Measurements from ENCODE around the gene SAMD4A.
"Not testable (repeated sequence)": the region's sequence is repeated elsewhere in the genome, so short reads cannot be mapped to it uniquely, and the experiment has no call there.

The SAMD4A gene

GRCh38 chr14:54597795-54598443 lies 31.0 kb downstream of the SAMD4A start:
- no peak for DNase-seq (ENCODE audit: low spot score)

GRCh38 chr14:54599966-54600716 lies 33.2 kb downstream of the SAMD4A start:
- no peak for DNase-seq (ENCODE audit: low spot score)

- no peak for DNase-seq (ENCODE audit: low spot score)
Observed at GRCh38 chr14:54600717-54601109, 33.8 kb downstream of the SAMD4A start.

GRCh38 chr14:54603362-54603761 lies 36.4 kb downstream of the SAMD4A start:
- DNase-seq (ENCODE audit: low spot score): peak; percentile 32

GRCh38 chr14:54606178-54606577 lies 39.2 kb downstream of the SAMD4A start:
- DNase-seq (ENCODE audit: low spot score): no peak

GRCh38 chr14:54606631-54607133 lies 39.8 kb downstream of the SAMD4A start:
- peak; percentile 65 for DNase-seq (ENCODE audit: low spot score)

- no peak for DNase-seq (ENCODE audit: low spot score)
Observed at GRCh38 chr14:54609576-54609975, 42.6 kb downstream of the SAMD4A start.

- peak; percentile 54 for DNase-seq (ENCODE audit: low spot score)
Observed at GRCh38 chr14:54610051-54610977, 43.4 kb downstream of the SAMD4A start.

GRCh38 chr14:54614296-54614695 lies 47.4 kb downstream of the SAMD4A start:
- no peak for DNase-seq (ENCODE audit: low spot score)

- DNase-seq (ENCODE audit: low spot score): peak; percentile 23
Observed at GRCh38 chr14:54617467-54617866, 50.5 kb downstream of the SAMD4A start.

GRCh38 chr14:54621686-54622085 lies 54.8 kb downstream of the SAMD4A start:
- DNase-seq (ENCODE audit: low spot score): no peak

GRCh38 chr14:54622192-54622958 lies 55.4 kb downstream of the SAMD4A start:
- no peak for DNase-seq (ENCODE audit: low spot score)

GRCh38 chr14:54623279-54624004 lies 56.5 kb downstream of the SAMD4A start:
- no peak for DNase-seq (ENCODE audit: low spot score)

GRCh38 chr14:54624005-54624358 lies 57.1 kb downstream of the SAMD4A start:
- DNase-seq (ENCODE audit: low spot score): not testable (repeated sequence)

GRCh38 chr14:54625112-54625511 lies 58.2 kb downstream of the SAMD4A start:
- DNase-seq (ENCODE audit: low spot score): peak; percentile 43

- no peak for DNase-seq (ENCODE audit: low spot score)
Observed at GRCh38 chr14:54627219-54627539, 60.3 kb downstream of the SAMD4A start.

GRCh38 chr14:54627540-54628363 lies 60.8 kb downstream of the SAMD4A start:
- DNase-seq (ENCODE audit: low spot score): peak; percentile 72

GRCh38 chr14:54629183-54629582 lies 62.3 kb downstream of the SAMD4A start:
- DNase-seq (ENCODE audit: low spot score): no peak

GRCh38 chr14:54629635-54630360 lies 62.9 kb downstream of the SAMD4A start:
- no peak for DNase-seq (ENCODE audit: low spot score)

GRCh38 chr14:54631016-54631415 lies 64.1 kb downstream of the SAMD4A start:
- no peak for DNase-seq (ENCODE audit: low spot score)

Measured in hepatic stellate cell (primary cell).